NCI-H748 (cell line): Measurements from ENCODE around the gene RAB15.
A peak's percentile ranks its signal among the peaks of the same experiment; 100 is the strongest.

Experiments
- DNase-seq: peaks from one replicate; lab custom pipeline; 2025; ENCODE audit not compliant: unreplicated experiment; lab: John Stamatoyannopoulos, UW

RAB15 gene

GRCh38 chr14:64971943-64972791 lies at the start of gene RAB15:
Gene RAB15, minus strand, starts transcription at chr14:64972336. Its CDS starts 260 bp downstream, at chr14:64972076.
- DNase-seq, result peak; percentile 61

- peak; percentile 79 for DNase-seq
These were observed 47.9 kb upstream of the RAB15 start for GRCh38 chr14:65019944-65020566.

GRCh38 chr14:65016471-65016870 lies 44.3 kb upstream of the RAB15 start:
- DNase-seq, result no peak

GRCh38 chr14:65015391-65015790 lies 43.3 kb upstream of the RAB15 start:
- DNase-seq, result no peak

GRCh38 chr14:65012353-65012752 lies 40.2 kb upstream of the RAB15 start:
- DNase-seq, result no peak

GRCh38 chr14:65011538-65011937 lies 39.4 kb upstream of the RAB15 start:
- no peak for DNase-seq

- DNase-seq, result no peak
These were observed 38.2 kb upstream of the RAB15 start for GRCh38 chr14:65010211-65010931.

GRCh38 chr14:65007202-65007601 lies 35.1 kb upstream of the RAB15 start:
- no peak for DNase-seq

GRCh38 chr14:65006261-65006721 lies 34.2 kb upstream of the RAB15 start:
- no peak for DNase-seq

GRCh38 chr14:65003394-65003793 lies 31.3 kb upstream of the RAB15 start:
- no peak for DNase-seq

GRCh38 chr14:65002586-65003210 lies 30.6 kb upstream of the RAB15 start:
- DNase-seq, result no peak

- no peak for DNase-seq
These were observed 29.6 kb upstream of the RAB15 start for GRCh38 chr14:65001723-65002122.

GRCh38 chr14:65000898-65001591 lies 28.9 kb upstream of the RAB15 start:
- no peak for DNase-seq

- no peak for DNase-seq
These were observed 26.4 kb upstream of the RAB15 start for GRCh38 chr14:64998455-64998931.

GRCh38 chr14:64997108-64997794 lies 25.1 kb upstream of the RAB15 start:
- DNase-seq, result no peak

- no peak for DNase-seq
These were observed 23.2 kb upstream of the RAB15 start for GRCh38 chr14:64995291-64995690.

GRCh38 chr14:64994540-64994939 lies 22.4 kb upstream of the RAB15 start:
- DNase-seq, result no peak

GRCh38 chr14:64993266-64993930 lies 21.3 kb upstream of the RAB15 start:
- DNase-seq, result no peak

- DNase-seq, result no peak
These were observed 20.3 kb upstream of the RAB15 start for GRCh38 chr14:64992328-64992885.
